GM19240 (cell line): ENCODE results near the gene FAM83F.
A peak's percentile ranks its signal among the peaks of the same experiment; 100 is the strongest.
"Not testable (repeated sequence)": the region's sequence is repeated elsewhere in the genome, so short reads cannot be mapped to it uniquely, and the experiment has no call there.

Experiments
- DNase-seq: peaks from one replicate; pipeline ENCODE4 v3.0.0; 2011; ENCODE audit warnings: low spot score; ENCODE audit not compliant: insufficient read length

The FAM83F gene

GRCh38 chr22:39994566-39995392 lies at the start of gene FAM83F:
TSS of gene FAM83F (plus strand) at chr22:39994954. CDS start at chr22:39995043, 89 bp downstream.
- no peak for DNase-seq

DNA sequence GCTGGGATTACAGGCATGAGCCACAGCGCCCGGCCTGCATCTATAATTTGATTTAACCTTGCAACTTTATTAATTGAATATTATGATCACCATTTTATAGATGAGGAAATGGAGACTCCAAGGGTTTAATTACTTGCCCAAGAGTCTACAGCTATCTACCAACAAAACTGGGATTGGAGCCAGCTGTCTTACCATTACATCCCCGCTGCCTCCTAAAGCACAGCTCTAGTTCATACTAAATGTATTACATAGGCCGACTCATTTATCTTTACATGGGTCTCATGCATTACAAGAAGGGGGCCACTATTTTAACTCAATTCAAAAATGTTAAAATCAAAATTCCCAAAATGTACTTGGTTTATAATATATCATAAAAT lies 48.6 kb upstream of the FAM83F start:
- DNase-seq: no peak

- no peak for DNase-seq
These were observed 48.1 kb upstream of the FAM83F start for GRCh38 chr22:39946503-39947219.

- no peak for DNase-seq
These were observed 47.2 kb upstream of the FAM83F start for GRCh38 chr22:39947220-39948216.

DNA sequence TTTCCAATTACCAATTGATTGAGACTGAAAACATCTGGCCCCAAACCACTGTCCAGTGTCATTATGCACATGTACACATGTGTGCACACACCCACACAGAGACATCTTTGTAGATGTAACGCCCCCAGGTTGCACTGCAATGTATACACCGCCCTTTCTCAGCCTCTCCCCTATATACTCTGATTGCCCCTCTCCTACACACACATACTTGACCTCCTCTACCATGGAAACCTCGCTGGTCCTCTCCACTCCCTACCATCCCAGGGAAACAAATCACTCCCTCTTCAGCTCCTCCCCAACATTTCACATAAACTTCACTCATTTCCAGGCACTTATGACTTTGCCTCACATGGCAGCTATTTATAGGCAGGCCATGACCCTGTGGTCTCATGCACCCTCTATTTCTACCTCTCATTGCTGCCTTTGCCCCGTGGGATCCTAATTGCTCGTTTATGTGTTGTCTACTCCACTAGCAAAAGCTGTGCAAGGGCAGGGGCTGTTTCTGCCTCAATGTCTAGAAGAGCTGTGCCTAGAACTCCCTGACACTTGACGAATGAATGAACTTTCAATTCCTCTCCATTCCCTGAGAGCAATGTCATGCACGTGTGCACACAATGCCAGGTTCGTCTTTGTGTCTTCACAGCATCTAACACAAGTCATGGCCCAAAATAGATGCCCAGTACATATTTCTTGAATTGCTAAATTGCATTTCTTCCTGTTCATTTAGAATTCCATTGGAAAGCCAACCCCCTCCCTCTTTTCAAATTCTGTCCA lies 44.6 kb upstream of the FAM83F start:
- DNase-seq: no peak

- not testable (repeated sequence) for DNase-seq
These were observed 43.0 kb upstream of the FAM83F start for GRCh38 chr22:39951603-39952293.

DNA sequence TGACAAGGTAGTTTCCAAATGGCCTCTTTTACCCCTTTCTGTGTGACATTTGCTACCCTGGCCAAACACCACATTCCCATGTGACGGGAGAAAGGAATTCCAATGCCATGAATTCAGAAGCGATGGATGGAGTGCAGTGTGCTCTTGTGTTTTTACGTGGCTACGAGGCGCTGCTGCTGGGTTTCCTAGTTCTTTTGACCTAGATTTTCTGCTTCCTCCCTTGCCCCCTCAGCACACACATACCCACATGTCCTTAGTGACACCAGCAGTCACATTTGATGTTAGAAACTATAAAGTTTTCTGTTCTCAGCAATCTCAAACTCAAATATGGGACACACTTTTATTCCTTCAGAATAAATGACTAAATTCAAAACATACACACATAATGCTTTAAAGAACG lies 42.4 kb upstream of the FAM83F start:
- DNase-seq: no peak

DNA sequence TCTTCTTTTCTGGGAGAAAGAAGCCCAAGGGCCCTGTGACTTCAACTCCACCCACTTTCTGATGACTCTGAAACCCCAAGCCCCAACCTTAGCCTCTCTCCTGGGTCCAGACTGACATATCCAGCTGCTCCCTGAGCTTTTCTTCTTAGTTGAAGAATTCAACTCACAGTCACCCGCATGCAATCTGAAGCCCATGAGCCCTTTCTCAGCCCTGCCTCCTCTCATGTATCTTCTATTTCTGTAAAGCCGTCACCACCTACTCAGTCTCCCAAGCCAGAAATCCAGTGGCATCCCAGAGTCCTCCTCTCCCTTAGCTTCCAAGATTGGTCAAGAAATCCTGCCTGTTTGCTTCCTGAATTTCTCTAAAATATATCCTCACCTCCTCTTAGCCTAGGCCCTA lies 41.7 kb upstream of the FAM83F start:
- DNase-seq: no peak

DNA sequence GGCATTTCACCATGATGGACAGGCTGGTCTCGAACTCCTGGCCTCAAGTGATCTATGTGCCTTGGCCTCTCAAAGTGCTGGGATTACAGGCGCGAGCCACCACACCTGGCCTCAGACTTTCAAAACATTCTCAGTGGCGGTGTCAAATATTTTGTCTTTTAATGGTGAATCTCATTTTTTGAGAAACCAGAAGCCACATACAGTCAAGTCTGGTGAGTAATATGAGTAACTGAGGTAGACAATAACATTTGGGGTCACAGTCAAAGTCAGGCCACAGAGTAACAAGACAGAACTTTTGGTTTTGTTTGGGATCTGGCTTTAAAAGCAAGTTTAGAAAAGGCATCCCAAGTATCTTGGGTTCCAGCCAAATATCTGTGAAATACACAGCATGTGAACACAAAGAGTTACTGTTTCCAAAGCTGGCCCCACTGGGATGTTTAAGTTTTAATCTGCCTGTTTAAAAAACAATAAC lies 40.1 kb upstream of the FAM83F start:
- no peak for DNase-seq

DNA sequence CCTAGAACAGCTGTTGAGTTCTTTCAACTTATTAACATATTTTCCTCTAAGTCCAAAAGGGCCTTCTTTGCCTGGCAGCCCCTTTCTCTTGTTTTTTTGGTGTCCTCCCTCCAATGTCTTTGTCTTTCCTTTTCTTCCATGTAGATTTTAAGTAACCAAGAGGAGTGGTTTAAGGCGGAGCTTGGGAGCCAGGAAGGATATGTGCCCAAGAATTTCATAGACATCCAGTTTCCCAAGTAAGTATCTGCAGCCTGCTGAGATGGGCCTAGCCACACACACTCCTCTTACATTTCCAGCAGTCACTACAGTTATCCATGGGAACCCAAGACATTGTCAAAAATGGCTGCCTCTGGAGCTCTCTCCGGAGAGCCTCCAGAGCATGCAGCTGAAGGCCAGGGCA lies 39.1 kb upstream of the FAM83F start:
- no peak for DNase-seq

DNA sequence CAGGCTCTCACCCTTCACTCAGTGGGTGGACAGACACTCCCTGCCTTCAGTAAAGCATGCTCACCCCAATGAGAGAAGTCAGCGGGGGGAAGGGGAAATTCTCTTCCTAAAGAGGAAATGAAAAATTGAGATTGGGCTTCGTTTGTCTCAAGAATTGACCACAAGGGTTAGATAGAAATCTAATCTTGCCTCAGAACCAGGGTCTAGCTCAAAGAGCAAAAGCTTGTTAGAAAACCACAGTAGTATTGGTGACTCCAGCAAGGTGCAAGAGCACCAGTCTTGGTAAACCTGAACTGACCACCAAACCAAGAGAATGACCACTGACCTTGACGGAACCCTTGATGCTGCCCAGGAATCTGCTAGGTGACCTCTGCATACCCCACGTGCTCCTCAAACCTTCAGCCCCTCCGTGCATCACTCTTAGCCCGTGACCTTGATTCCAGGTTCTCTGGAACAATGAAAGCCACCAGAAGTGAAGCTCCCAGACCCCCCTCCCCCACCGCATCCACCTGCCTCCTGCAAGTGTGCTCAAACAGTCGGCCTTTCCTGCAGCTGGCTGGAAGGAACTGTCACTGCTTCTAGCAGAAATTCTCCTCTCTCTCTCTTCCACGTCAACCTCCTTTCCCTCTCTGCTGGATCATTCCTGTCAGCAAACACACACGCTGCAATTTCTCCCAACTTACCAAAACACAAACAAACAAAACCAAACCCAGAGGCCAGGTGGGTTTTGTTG lies 37.7 kb upstream of the FAM83F start:
- no peak for DNase-seq

DNA sequence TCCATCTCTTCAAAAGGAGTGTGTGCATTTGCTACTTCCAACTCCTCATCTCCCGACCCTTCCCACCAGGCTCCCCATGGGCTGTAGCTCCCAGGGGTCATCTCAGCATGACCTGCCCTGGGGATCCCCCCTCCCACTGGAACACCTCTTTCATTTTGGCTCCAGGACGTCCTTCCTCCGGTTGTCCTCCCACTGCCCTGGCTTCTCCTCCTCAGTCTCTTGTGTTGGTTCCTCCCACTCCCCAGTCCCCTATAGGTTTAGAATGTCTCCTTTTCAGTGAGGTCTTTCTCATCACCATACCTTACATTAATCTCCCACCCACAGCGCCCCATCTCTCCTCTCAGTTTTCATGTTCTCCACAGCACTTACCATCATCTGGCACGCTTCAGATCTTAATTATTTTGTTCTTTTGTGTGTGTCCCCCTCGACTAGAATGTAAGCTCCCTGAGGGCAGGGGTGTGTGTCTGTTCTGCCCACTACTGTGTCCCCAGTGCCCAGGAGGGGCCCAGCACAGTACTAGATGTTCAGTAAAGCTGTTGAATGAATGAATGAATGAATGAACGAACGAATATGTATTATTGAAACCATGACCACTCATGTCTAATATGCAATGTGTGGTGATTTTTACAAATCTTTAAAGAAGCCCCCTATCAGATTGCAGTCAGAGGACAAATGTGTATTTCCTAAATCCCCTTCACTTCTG lies 36.6 kb upstream of the FAM83F start:
- DNase-seq: no peak

DNA sequence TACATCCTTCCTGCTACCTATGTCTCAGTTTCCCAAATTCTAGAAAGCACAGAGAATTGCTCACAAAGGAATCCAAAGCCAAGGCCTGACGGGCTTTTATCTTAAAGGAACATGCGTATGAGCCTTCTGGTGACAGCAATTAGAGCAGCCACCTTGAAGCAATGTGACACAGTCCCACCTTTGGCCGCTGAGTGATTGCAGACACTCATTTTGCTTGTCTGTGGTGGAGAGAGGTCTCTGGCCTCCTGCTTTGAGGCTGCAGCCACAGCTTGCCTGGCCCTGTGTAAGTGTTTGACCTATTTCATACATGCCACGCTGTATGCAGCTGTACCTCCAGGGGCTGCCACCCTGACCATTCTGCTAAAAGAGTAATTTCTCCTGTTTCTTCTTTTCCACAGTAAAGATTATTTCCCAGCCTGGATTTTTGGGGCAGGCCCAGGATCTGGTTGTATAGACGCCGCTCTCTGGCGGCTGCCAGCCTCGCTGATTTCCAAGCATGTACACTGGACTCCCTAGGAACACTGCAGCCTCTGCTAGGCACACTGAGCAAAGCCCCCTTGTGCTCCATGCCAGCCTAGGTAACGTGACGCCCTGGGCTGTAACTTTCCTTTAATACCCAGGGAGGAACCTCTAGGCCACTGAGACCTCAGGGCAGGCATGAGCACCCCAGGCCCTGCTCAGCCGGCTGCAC lies 35.7 kb upstream of the FAM83F start:
- no peak for DNase-seq

GRCh38 chr22:39959640-39960447 lies 34.9 kb upstream of the FAM83F start, which contains the start of gene TMA7B:
TSS of gene TMA7B (plus strand) at chr22:39960397. CDS start at chr22:39964375, 3,978 bp downstream.
- DNase-seq: no peak

DNA sequence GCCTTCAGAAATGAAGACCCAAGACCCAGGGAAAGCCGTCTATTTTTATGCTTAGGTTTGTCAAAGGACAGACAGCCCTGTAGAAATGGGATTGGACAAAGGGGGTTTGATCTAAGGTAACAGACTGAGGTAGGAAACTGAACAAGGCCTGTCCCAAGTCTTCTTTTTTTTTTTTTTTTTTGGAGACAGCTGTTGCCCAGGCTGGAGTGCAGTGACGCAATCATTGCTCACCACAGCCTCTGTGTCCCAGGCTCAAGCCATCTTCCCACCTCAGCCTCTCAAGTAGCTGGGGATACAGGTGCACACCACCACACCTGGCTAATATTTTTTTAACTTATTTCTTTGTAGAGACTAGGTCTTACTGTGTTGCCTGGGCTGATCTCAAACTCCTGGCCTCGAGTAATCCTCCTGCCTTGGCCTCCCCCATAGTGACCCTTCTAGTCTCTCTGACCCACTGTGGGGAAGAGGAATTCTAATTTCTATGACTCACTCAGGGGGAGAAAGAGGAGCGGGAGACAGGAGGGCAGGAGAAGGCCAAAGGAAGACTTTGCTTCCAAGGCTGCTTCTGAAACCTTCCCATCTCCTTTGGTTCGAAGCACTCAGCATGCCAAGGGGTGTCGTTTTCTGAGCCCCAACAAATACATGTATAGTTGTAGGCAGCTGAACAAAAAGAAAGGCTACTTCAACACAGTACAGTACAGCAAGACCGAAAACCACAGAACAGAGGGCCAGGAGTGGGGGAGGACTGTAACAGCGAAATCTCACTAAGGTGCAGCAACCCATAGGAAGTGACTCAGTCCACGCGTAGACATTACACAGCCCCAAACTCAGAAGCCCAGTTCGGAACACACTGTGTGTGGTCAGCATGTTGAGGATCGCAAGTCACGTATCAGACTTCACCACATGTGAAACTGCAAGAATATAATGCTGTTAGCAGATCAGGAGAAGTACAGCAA lies 33.7 kb upstream of the FAM83F start:
- peak; percentile 77 for DNase-seq

- no peak for DNase-seq
These were observed 32.7 kb upstream of the FAM83F start for GRCh38 chr22:39962071-39962470.
